H1 (cell line): ENCODE measurements around the gene OR2B2. TPM values are rescaled to one million over a fixed set of nuclear protein-coding genes. Genes with fewer than 3 reads are reported as not detected.

Experiments used
- CTCF ChIA-PET: fragments of 300-600 bp; sonication (Branson Sonifier 250); formaldehyde crosslinking; loops from one replicate; lab custom pipeline; 2021; ENCODE audit not compliant: partially characterized antibody; lab: Charles Lee
- POLR2A ChIA-PET: fragments of 300-600 bp; sonication (Branson Sonifier 250); formaldehyde crosslinking; loops from one replicate; lab custom pipeline; 2021; ENCODE audit warnings: inconsistent platforms; ENCODE audit not compliant: partially characterized antibody; lab: Charles Lee
- DNase-seq, 2 experiments: peaks; one replicate each; pipeline versions ENCODE4 v3.0.0 to v3.0.0-alpha.2; 2010 to 2022; ENCODE audit warnings: low spot score in 2 of 2, low read depth in 1 of 2, mixed read lengths in 1 of 2
- FAIRE-seq: peaks from 2 replicates; lab custom pipeline; 2011; peaks lifted over from hg19 to GRCh38; lab: Jason Lieb, UNC
- H2AFZ ChIP-seq: 2 replicates; pipeline ENCODE4 v1.8.1; 2012; ENCODE audit warnings: low read length, inconsistent platforms
- H2AK5ac ChIP-seq: 2 replicates; pipeline ENCODE4 v1.6.1; 2013; ENCODE audit warnings: low read depth, low read length
- H2BK120ac ChIP-seq: replicated peaks from 2 replicates; pipeline ENCODE3; 2013; ENCODE audit warnings: low read depth, low read length, inconsistent platforms
- H2BK12ac ChIP-seq: 2 replicates; pipeline ENCODE4 v1.6.1; 2013; ENCODE audit warnings: low read depth, low read length
- H2BK15ac ChIP-seq: 2 replicates; pipeline ENCODE4 v1.6.1; 2013; ENCODE audit warnings: low read length
- H2BK20ac ChIP-seq: 2 replicates; pipeline ENCODE4 v1.6.1; 2013; ENCODE audit warnings: low read length
- H2BK5ac ChIP-seq: 2 replicates; pipeline ENCODE4 v1.6.1; 2013; ENCODE audit warnings: low read depth, low read length
- H3K14ac ChIP-seq: 2 replicates; pipeline ENCODE4 v1.6.1; 2013; ENCODE audit warnings: inconsistent platforms; ENCODE audit not compliant: insufficient read length
- H3K18ac ChIP-seq: 2 replicates; pipeline ENCODE4 v1.6.1; 2013; ENCODE audit warnings: low read length; ENCODE audit errors: extremely low read depth
- H3K23ac ChIP-seq: 2 replicates; pipeline ENCODE4 v1.6.1; 2013; ENCODE audit warnings: inconsistent platforms; ENCODE audit not compliant: insufficient read length
- H3K23me2 ChIP-seq: 2 replicates; pipeline ENCODE4 v1.6.1; 2013; ENCODE audit warnings: low read depth, low read length
- H3K27ac ChIP-seq: 2 replicates; pipeline ENCODE4 v1.6.1; 2011; ENCODE audit warnings: low read depth, low read length, inconsistent platforms
- H3K27me3 ChIP-seq, 4 experiments: replicated peaks in 1 of 4; 1 replicate in 1 of 4; 2 replicates in 3 of 4; pipeline versions ENCODE4 v1.6.1 to v1.8.1; 2011 to 2013; ENCODE audit warnings: low read length in 3 of 4, mild to moderate bottlenecking in 3 of 4, inconsistent platforms in 2 of 4, mixed read lengths in 2 of 4, moderate library complexity in 1 of 4; ENCODE audit not compliant: control insufficient read depth in 3 of 4, insufficient read depth in 3 of 4; ENCODE audit errors: extremely low read depth in 1 of 4
- H3K36me3 ChIP-seq, 4 experiments: 2 replicates each; pipeline versions ENCODE4 v1.6.1 to v1.8.1; 2011 to 2013; ENCODE audit warnings: mild to moderate bottlenecking in 4 of 4, low read length in 3 of 4, moderate library complexity in 2 of 4, control low read depth in 1 of 4, inconsistent platforms in 1 of 4; ENCODE audit not compliant: insufficient read depth in 4 of 4, control insufficient read depth in 2 of 4
- H3K4ac ChIP-seq: replicated peaks from 2 replicates; pipeline ENCODE3; 2013; ENCODE audit warnings: low read length, low read depth, mixed read lengths, inconsistent platforms; ENCODE audit not compliant: insufficient read length
- H3K4me1 ChIP-seq, 4 experiments: replicated peaks in 1 of 4; 1 replicate in 1 of 4; 2 replicates in 3 of 4; pipeline versions ENCODE4 v1.6.1 to v1.8.1; 2011 to 2013; ENCODE audit warnings: low read length in 3 of 4, inconsistent platforms in 2 of 4, mixed read lengths in 1 of 4; ENCODE audit not compliant: insufficient read depth in 4 of 4, control insufficient read depth in 3 of 4
- H3K4me2 ChIP-seq, 2 experiments: 2 replicates each; pipeline versions ENCODE4 v1.6.1 to v1.8.1; 2011 to 2013; ENCODE audit warnings: low read depth in 2 of 2, low read length in 2 of 2, control low read depth in 1 of 2, inconsistent platforms in 1 of 2, mild to moderate bottlenecking in 1 of 2; ENCODE audit not compliant: insufficient read depth in 1 of 2
- H3K4me3 ChIP-seq, 4 experiments: fragments of 200-600, 300-600 bp in 1 of 4; sonication (generic), shearing (Covaris generic), sonication (Bioruptor Twin) in 1 of 4; 2 replicates each; pipeline versions ENCODE4 v1.5.1 to v1.8.1; 2011 to 2016; ENCODE audit warnings: low read length in 4 of 4, low read depth in 3 of 4, control low read depth in 2 of 4, inconsistent platforms in 2 of 4, mild to moderate bottlenecking in 2 of 4, mixed read lengths in 1 of 4, moderate library complexity in 1 of 4; ENCODE audit not compliant: insufficient read depth in 2 of 4; ENCODE audit errors: extremely low read depth in 1 of 4
- H3K56ac ChIP-seq: replicated peaks from 2 replicates; pipeline ENCODE3; 2013; ENCODE audit warnings: low read depth, mild to moderate bottlenecking, mixed read lengths, low read length, inconsistent platforms; ENCODE audit not compliant: insufficient read length
- H3K79me1 ChIP-seq: 2 replicates; pipeline ENCODE4 v1.6.1; 2013; ENCODE audit warnings: low read depth, low read length, control low read depth
- H3K79me2 ChIP-seq, 2 experiments: 2 replicates each; pipeline versions ENCODE4 v1.6.1 to v1.8.1; 2012 to 2013; ENCODE audit warnings: low read length in 2 of 2, mild to moderate bottlenecking in 2 of 2, inconsistent platforms in 1 of 2; ENCODE audit not compliant: insufficient read depth in 2 of 2, control insufficient read depth in 1 of 2
- H3K9ac ChIP-seq, 4 experiments: replicated peaks in 1 of 4; 1 replicate in 1 of 4; 2 replicates in 3 of 4; pipeline versions ENCODE4 v1.6.1 to v1.8.1; 2011 to 2013; ENCODE audit warnings: low read depth in 3 of 4, low read length in 3 of 4, control low read depth in 2 of 4, mild to moderate bottlenecking in 2 of 4, moderate library complexity in 2 of 4, inconsistent platforms in 1 of 4; ENCODE audit errors: extremely low read depth in 1 of 4
- H3K9me3 ChIP-seq, 2 experiments: 2 replicates each; pipeline versions ENCODE4 v1.6.1 to v1.8.1; 2012 to 2013; ENCODE audit warnings: mild to moderate bottlenecking in 2 of 2, moderate library complexity in 2 of 2, control low read depth in 1 of 2, inconsistent platforms in 1 of 2, low read depth in 1 of 2, low read length in 1 of 2, mixed read lengths in 1 of 2; ENCODE audit not compliant: insufficient read depth in 2 of 2
- H4K20me1 ChIP-seq, 2 experiments: replicated peaks in 1 of 2; 2 replicates each; pipeline versions ENCODE3 to v1.8.1; 2011 to 2013; ENCODE audit warnings: inconsistent platforms in 2 of 2, low read length in 2 of 2, mild to moderate bottlenecking in 1 of 2; ENCODE audit not compliant: insufficient read depth in 2 of 2, control insufficient read depth in 1 of 2
- H4K5ac ChIP-seq: 2 replicates; pipeline ENCODE4 v1.6.1; 2013; ENCODE audit warnings: low read length, low read depth, mixed read lengths, inconsistent platforms; ENCODE audit not compliant: insufficient read length
- H4K8ac ChIP-seq: 2 replicates; pipeline ENCODE4 v1.8.0; 2013; ENCODE audit warnings: mild to moderate bottlenecking, moderate library complexity, low read length, inconsistent platforms; ENCODE audit not compliant: insufficient read depth; ENCODE audit errors: extremely low read depth
- H4K91ac ChIP-seq: replicated peaks from 2 replicates; pipeline ENCODE3; 2013; ENCODE audit warnings: low read length, mixed read lengths, inconsistent platforms; ENCODE audit not compliant: insufficient read length
- ASH2L ChIP-seq: fragments of 200-600, 300-600 bp; sonication (generic); IDR thresholded peaks from one replicate; pipeline ENCODE4 v1.7.1; 2017; ENCODE audit warnings: low read length
- ATF2 ChIP-seq: IDR thresholded peaks from 2 replicates; pipeline ENCODE4 v1.6.1; 2012; ENCODE audit warnings: low read length, inconsistent platforms
- POLR2AphosphoS5 ChIP-seq: IDR thresholded peaks from 2 replicates; pipeline ENCODE4 v1.6.1; 2011; ENCODE audit warnings: low read depth, low read length
- RAD21 ChIP-seq, 2 experiments: IDR thresholded peaks in 1 of 2; conservative IDR thresholded peaks in 1 of 2; 2 replicates each; pipeline ENCODE4 v1.6.1; 2011; ENCODE audit warnings: low read depth in 2 of 2, low read length in 2 of 2, improper control_type of control experiment in 1 of 2, inconsistent platforms in 1 of 2, mild to moderate bottlenecking in 1 of 2, moderate library complexity in 1 of 2
- WGBS, 2 experiments: shearing (Covaris generic) in 1 of 2; methylation state at CpG; one replicate each; pipeline versions ENCODE4 v1.1.6 to v1.1.7; 2013 to 2015; ENCODE audit warnings: low lambda C conversion rate in 2 of 2, mixed read lengths in 2 of 2, inconsistent platforms in 1 of 2, low coverage in 1 of 2, missing lambda C conversion rate in 1 of 2; ENCODE audit not compliant: insufficient replicate concordance in 2 of 2, insufficient coverage in 1 of 2, insufficient read length in 1 of 2; ENCODE audit errors: extremely low coverage in 1 of 2, missing lambda C conversion rate in 1 of 2; 5-methylcytosine and 5-hydroxymethylcytosine counted together
- polyA plus RNA-seq, 7 experiments: library from polyadenylated mRNA; depleted of rRNA in 3 of 7; stranded (reverse) in 5 of 7; unstranded in 2 of 7; fragments of >200 nt in 5 of 7; fragments of 200-250 nt in 2 of 7; gene quantifications; 1 replicate in 5 of 7; 2 replicates in 1 of 7; 4 replicates in 1 of 7; pipeline versions ENCODE4 v1.2.1 to v1.2.3, GENCODE V29; 2011 to 2013; ENCODE audit warnings: missing spikeins in 2 of 7, mixed read lengths in 2 of 7
- total RNA-seq: library from RNA; stranded (reverse); fragmentation: NEBNext Ultra II Directional; extraction: Animal tissue kit (Norgen Biotek cat#: 25700); gene quantifications from 2 replicates; pipeline ENCODE4 v1.2.1, GENCODE V29; 2021
- TF ChIP-seq, protein P1 (sequence below), 3 experiments: IDR thresholded peaks; 1 replicate in 2 of 3; 2 replicates in 1 of 3; pipeline versions ENCODE4 v1.5.1 to v1.6.1; 2011; ENCODE audit warnings: low read length in 3 of 3, mild to moderate bottlenecking in 3 of 3, inconsistent platforms in 2 of 3, low read depth in 1 of 3, moderate library complexity in 1 of 3; ENCODE audit not compliant: insufficient read depth in 1 of 3; ENCODE audit errors: control extremely low read depth in 1 of 3

OR2B2 gene
- total and polyA plus RNA-seq, 2 of the 8 experiments (the other 6 are each of a cell fraction or from before 2014, with no cell fraction given): not detected

- FAIRE-seq: peak; percentile 65
- peak; percentile 11; the same call in 1 of the 2 replicates for TF ChIP-seq ATF2
- TF ChIP-seq, protein P1, sequence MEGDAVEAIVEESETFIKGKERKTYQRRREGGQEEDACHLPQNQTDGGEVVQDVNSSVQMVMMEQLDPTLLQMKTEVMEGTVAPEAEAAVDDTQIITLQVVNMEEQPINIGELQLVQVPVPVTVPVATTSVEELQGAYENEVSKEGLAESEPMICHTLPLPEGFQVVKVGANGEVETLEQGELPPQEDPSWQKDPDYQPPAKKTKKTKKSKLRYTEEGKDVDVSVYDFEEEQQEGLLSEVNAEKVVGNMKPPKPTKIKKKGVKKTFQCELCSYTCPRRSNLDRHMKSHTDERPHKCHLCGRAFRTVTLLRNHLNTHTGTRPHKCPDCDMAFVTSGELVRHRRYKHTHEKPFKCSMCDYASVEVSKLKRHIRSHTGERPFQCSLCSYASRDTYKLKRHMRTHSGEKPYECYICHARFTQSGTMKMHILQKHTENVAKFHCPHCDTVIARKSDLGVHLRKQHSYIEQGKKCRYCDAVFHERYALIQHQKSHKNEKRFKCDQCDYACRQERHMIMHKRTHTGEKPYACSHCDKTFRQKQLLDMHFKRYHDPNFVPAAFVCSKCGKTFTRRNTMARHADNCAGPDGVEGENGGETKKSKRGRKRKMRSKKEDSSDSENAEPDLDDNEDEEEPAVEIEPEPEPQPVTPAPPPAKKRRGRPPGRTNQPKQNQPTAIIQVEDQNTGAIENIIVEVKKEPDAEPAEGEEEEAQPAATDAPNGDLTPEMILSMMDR (IDR thresholded peaks at IDR 0.05; ENCODE audit: control extremely low read depth in 1 of 3, insufficient read depth in 1 of 3, low read depth in 1 of 3, low read length in 3 of 3): peak; percentile 46 to 79 (median 55)
- TF ChIP-seq RAD21 (IDR thresholded peaks at IDR 0.05 in 1 of 2, conservative IDR thresholded peaks at IDR 0.05 in 1 of 2; ENCODE audit: low read depth in 2 of 2, low read length in 2 of 2): peak; percentile 82 to 83
- peak; percentile 52 for TF ChIP-seq ASH2L
- peak; percentile 90 for TF ChIP-seq POLR2AphosphoS5
Observed at GRCh38 chr6:27894839-27895762, 17.1 kb downstream of the OR2B2 start.

More at GRCh38 chr6:27894839-27895762, 17.1 kb downstream of the OR2B2 start:
- 1% methylated on average over 26 of the region's 28 CpGs; no CpG with 5 or more reads in 1 of the 2 experiments for WGBS, 2 experiments
- Histone ChIP-seq H2BK5ac (peak overlapping the region; percentile 73), H4K5ac (peak overlapping the region; percentile 7), H3K79me2 (peaks cover 0 to 15% of the 10 kb centered on the region in 2 experiments; a peak in 3 of 4 replicates), H3K18ac (peak overlapping the region; percentile 93), H2AK5ac (0 out of 2 replicates have a peak overlapping the region, but pooled peaks have one; percentile 56), H3K4me1 (no peaks in the 10 kb centered on the region; a peak in 1 of 7 replicates), H3K23ac (no peak overlapping the region), H3K23me2 (peaks cover 13% of the 10 kb centered on the region), H4K91ac (peak overlapping the region; percentile 71), H2BK120ac (no peak overlapping the region), H4K20me1 (peaks cover 0 to 2% of the 10 kb centered on the region in 2 experiments), H2BK12ac (peak overlapping the region; percentile 43; the same call in 1 of the 2 replicates), H3K9ac (peak overlapping the region; percentile 97 to 99 (median 98)), H3K56ac (peak overlapping the region; percentile 52), H4K8ac (no peak overlapping the region), H3K9me3 (no peaks in the 10 kb centered on the region), H3K79me1 (no peaks in the 10 kb centered on the region), H2BK20ac (no peak overlapping the region), H3K4me2 (peak overlapping the region; percentile 86 to 100), H2BK15ac (no peak overlapping the region), H3K27ac (peak overlapping the region; percentile 88), H3K36me3 (no peaks in the 10 kb centered on the region), H3K4me3 (peak overlapping the region; percentile 94 to 99 (median 97)), H3K27me3 (no peaks in the 10 kb centered on the region), H2AFZ (no peak overlapping the region), H3K4ac (peak overlapping the region; percentile 19), H3K14ac (peak overlapping the region; percentile 11)
- CTCF ChIA-PET: interaction anchor here (0.6 to 3.9 kb wide), 22 partner anchors 12 to 1635 kb away, joined by 3 to 30 read pairs (median 4); a partner anchor contains a TSS
- DNase-seq: no peak
- POLR2A ChIA-PET: interaction anchor here (0.7 to 40.3 kb wide), 30 partner anchors 25 to 1874 kb away, joined by 3 to 3039 read pairs (median 8); partner anchors contain the start of gene ZSCAN31
